PC-3 (cell line): ENCODE data around the gene SNRPA.
A peak's percentile ranks its signal among the peaks of the same experiment; 100 is the strongest.

Experiments
- CTCF ChIP-seq: fragments of 300-600 bp; sonication (generic); conservative IDR thresholded peaks from 2 replicates; pipeline ENCODE4 v1.5.1; 2017; ENCODE audit warnings: antibody characterized with exemption, low read depth, mild to moderate bottlenecking, low read length
- EZH2phosphoT487 ChIP-seq: fragments of 300-600 bp; sonication (generic); IDR thresholded peaks from 2 replicates; pipeline ENCODE4 v1.6.1; 2018; ENCODE audit warnings: mild to moderate bottlenecking, antibody characterized with exemption, low read length, borderline replicate concordance

GRCh38 chr19:40807147-40808020 is 56.4 kb downstream of the SNRPA start:
- peak; percentile 59 for TF ChIP-seq CTCF
- no peak for TF ChIP-seq EZH2phosphoT487
